NK-92 (cell line): Measurements from ENCODE around the gene FAAP100.

ENCODE experiments used
- DNase-seq: peaks from one replicate; lab custom pipeline; 2025; ENCODE audit not compliant: unreplicated experiment; lab: John Stamatoyannopoulos, UW

Gene FAAP100

GRCh38 chr17:81576621-81577277 is 24.6 kb upstream of the FAAP100 start:
- no peak for DNase-seq

GRCh38 chr17:81575836-81576235 is 23.7 kb upstream of the FAAP100 start:
- no peak for DNase-seq

GRCh38 chr17:81574643-81574956 is 22.4 kb upstream of the FAAP100 start:
- no peak for DNase-seq

- DNase-seq = no peak
These were observed 21.9 kb upstream of the FAAP100 start for GRCh38 chr17:81573794-81574642.

- no peak for DNase-seq
These were observed 20.5 kb upstream of the FAAP100 start for GRCh38 chr17:81572563-81573168.

GRCh38 chr17:81570964-81571363 is 18.8 kb upstream of the FAAP100 start:
- no peak for DNase-seq

GRCh38 chr17:81569986-81570514 is 17.9 kb upstream of the FAAP100 start:
- no peak for DNase-seq

- DNase-seq = no peak
These were observed 16.3 kb upstream of the FAAP100 start for GRCh38 chr17:81568416-81568815.

- DNase-seq = no peak
These were observed 15.0 kb upstream of the FAAP100 start for GRCh38 chr17:81567191-81567590.

GRCh38 chr17:81566461-81567126 is 14.4 kb upstream of the FAAP100 start:
- DNase-seq = no peak

GRCh38 chr17:81565231-81565630 is 13.1 kb upstream of the FAAP100 start:
- DNase-seq = no peak

- DNase-seq = no peak
These were observed 12.6 kb upstream of the FAAP100 start for GRCh38 chr17:81564778-81565177.

GRCh38 chr17:81563861-81564586 is 11.9 kb upstream of the FAAP100 start:
- no peak for DNase-seq

GRCh38 chr17:81561494-81561885 is 9.3 kb upstream of the FAAP100 start:
- DNase-seq = no peak

GRCh38 chr17:81558941-81559806 is 7.0 kb upstream of the FAAP100 start:
- no peak for DNase-seq

GRCh38 chr17:81558115-81558468 is 5.9 kb upstream of the FAAP100 start:
- no peak for DNase-seq

- no peak for DNase-seq
These were observed 5.3 kb upstream of the FAAP100 start for GRCh38 chr17:81557276-81558114.

GRCh38 chr17:81556863-81557262 is 4.7 kb upstream of the FAAP100 start:
- DNase-seq = no peak

- no peak for DNase-seq
These were observed 4.1 kb upstream of the FAAP100 start for GRCh38 chr17:81556175-81556691.
